Colonic mucosa (tissue), 4 donors: ENCODE measurements around the gene NRXN2. TPM values are rescaled to one million over a fixed set of nuclear protein-coding genes. Genes with fewer than 3 reads are reported as not detected.
"Not testable (repeated sequence)": the region's sequence is repeated elsewhere in the genome, so short reads cannot be mapped to it uniquely, and the experiment has no call there.

ENCODE experiments used
- DNase-seq: peaks from one replicate; pipeline ENCODE4 v3.0.0-alpha.2; 2020
- H3K27ac ChIP-seq: fragments of 200-600 bp; one replicate; pipeline ENCODE4 v1.8.0; 2021
- H3K27me3 ChIP-seq: fragments of 200-600 bp; one replicate; pipeline ENCODE4 v1.8.0; 2021
- H3K36me3 ChIP-seq: fragments of 200-600 bp; one replicate; pipeline ENCODE4 v1.8.0; 2021
- H3K4me1 ChIP-seq: fragments of 200-600 bp; one replicate; pipeline ENCODE4 v1.8.0; 2021; ENCODE audit warnings: mild to moderate bottlenecking
- H3K4me3 ChIP-seq: fragments of 200-600 bp; one replicate; pipeline ENCODE4 v1.8.0; 2021
- H3K9ac ChIP-seq, 2 donors: one replicate each; pipeline ENCODE4 v1.7.0; 2013; ENCODE audit warnings: control low read depth in 2 of 2, low read depth in 2 of 2, low read length in 2 of 2
- H3K9me3 ChIP-seq: fragments of 200-600 bp; one replicate; pipeline ENCODE4 v1.8.0; 2021
- CTCF ChIP-seq: fragments of 200-600 bp; IDR thresholded peaks from one replicate; pipeline ENCODE4 v1.8.0; 2022; ENCODE audit warnings: antibody characterized with exemption, mild to moderate bottlenecking
- intact Hi-C: fragments of 100-400 bp; cut with DNase I; formaldehyde crosslinking; loops from one replicate; pipeline ENCODE4 v1.14.1; 2022
- total RNA-seq, 2 donors: library from RNA; stranded (reverse); fragmentation: NEBNext Ultra II Directional in 1 of 2; extraction: Animal tissue kit (Norgen Biotek cat#: 25700) in 1 of 2; gene quantifications; one replicate each; pipeline ENCODE4 v1.2.1, GENCODE V29; 2021
- donor health status: healthy.
- donor health status: DM: no; HTN: no; CAD: no.
- donor health status: DM: no; HTN: no; CAD: no.

NRXN2 gene
- total RNA-seq, 2 donors from 2014 or later: 2.2 to 5.4 TPM

- H3K4me1 ChIP-seq: no peaks in the 10 kb centered on the region
- no peak overlapping the region for H3K27ac ChIP-seq
- H3K4me3 ChIP-seq: no peak overlapping the region
- no peak for TF ChIP-seq CTCF
- peaks cover 52% of the 10 kb centered on the region for H3K27me3 ChIP-seq
- no peak for DNase-seq
- H3K9ac ChIP-seq: no peak overlapping the region
- intact Hi-C loops: no loop called here
- H3K36me3 ChIP-seq: no peaks in the 10 kb centered on the region
- no peaks in the 10 kb centered on the region for H3K9me3 ChIP-seq
Measured at GRCh38 chr11:64710418-64711137, 12.4 kb downstream of the NRXN2 start.

GRCh38 chr11:64705501-64705900, 17.5 kb downstream of the NRXN2 start:
- Histone ChIP-seq H3K9me3 (no peaks in the 10 kb centered on the region), H3K27ac (no peak overlapping the region), H3K9ac (no peak overlapping the region), H3K4me3 (no peak overlapping the region), H3K36me3 (no peaks in the 10 kb centered on the region), H3K27me3 (peaks cover 4% of the 10 kb centered on the region), H3K4me1 (no peaks in the 10 kb centered on the region)
- no peak for DNase-seq
- no peak for TF ChIP-seq CTCF
- intact Hi-C loops: no loop called here

GRCh38 chr11:64703048-64703447, 19.9 kb downstream of the NRXN2 start:
- Histone ChIP-seq H3K27me3 (no peaks in the 10 kb centered on the region), H3K9me3 (no peaks in the 10 kb centered on the region), H3K36me3 (no peaks in the 10 kb centered on the region), H3K4me1 (no peaks in the 10 kb centered on the region), H3K9ac (no peak overlapping the region), H3K4me3 (no peak overlapping the region), H3K27ac (no peak overlapping the region)
- no peak for DNase-seq
- intact Hi-C loops: no loop called here
- no peak for TF ChIP-seq CTCF

- intact Hi-C loops, H3K4me1 ChIP-seq, DNase-seq, H3K36me3 ChIP-seq, H3K4me3 ChIP-seq, H3K27ac ChIP-seq, H3K27me3 ChIP-seq, H3K9me3 ChIP-seq, H3K9ac ChIP-seq: not testable (repeated sequence)
Measured at GRCh38 chr11:64701956-64702355, 21.0 kb downstream of the NRXN2 start.

- intact Hi-C loops: no loop called here
- H3K27ac ChIP-seq: no peak overlapping the region
- no peak for TF ChIP-seq CTCF
- no peak overlapping the region for H3K4me3 ChIP-seq
- H3K36me3 ChIP-seq: no peaks in the 10 kb centered on the region
- H3K4me1 ChIP-seq: no peaks in the 10 kb centered on the region
- H3K9ac ChIP-seq: no peak overlapping the region
- H3K9me3 ChIP-seq: no peaks in the 10 kb centered on the region
- no peak for DNase-seq
- H3K27me3 ChIP-seq: peaks cover 8% of the 10 kb centered on the region
Measured at GRCh38 chr11:64698427-64698826, 24.6 kb downstream of the NRXN2 start.

GRCh38 chr11:64697663-64698375, 25.2 kb downstream of the NRXN2 start:
- H3K36me3 ChIP-seq: no peaks in the 10 kb centered on the region
- no peaks in the 10 kb centered on the region for H3K9me3 ChIP-seq
- intact Hi-C loops: no loop called here
- H3K27ac ChIP-seq: no peak overlapping the region
- no peak overlapping the region for H3K9ac ChIP-seq
- no peak for DNase-seq
- H3K4me3 ChIP-seq: no peak overlapping the region
- peaks cover 8% of the 10 kb centered on the region for H3K27me3 ChIP-seq
- TF ChIP-seq CTCF: no peak
- H3K4me1 ChIP-seq: no peaks in the 10 kb centered on the region
